ENCODE results near the gene VDR.

The VDR gene

DNA sequence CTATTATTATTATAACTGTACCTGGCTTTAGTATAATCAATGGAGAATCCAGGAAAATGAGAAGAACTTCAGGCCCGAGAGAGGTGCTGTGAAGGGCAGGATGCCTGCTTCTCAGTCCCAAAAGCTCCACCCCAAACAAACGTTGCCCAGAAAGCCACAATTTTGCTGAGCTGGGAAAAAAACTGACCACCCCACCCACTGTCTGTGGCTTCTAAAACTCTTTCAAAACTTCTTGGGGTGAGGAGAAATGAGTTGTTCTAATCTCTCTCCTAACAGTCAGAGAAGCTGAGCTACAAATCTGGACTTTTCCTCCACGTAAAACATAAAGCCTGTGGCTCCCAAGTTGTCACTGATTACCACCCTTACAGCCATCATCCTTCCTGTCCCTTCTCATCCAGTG is 13.4 kb downstream of the VDR start:
- no peak for DNase-seq

GRCh38 chr12:47889040-47889439 is 15.8 kb downstream of the VDR start:
- no peak for DNase-seq

DNA sequence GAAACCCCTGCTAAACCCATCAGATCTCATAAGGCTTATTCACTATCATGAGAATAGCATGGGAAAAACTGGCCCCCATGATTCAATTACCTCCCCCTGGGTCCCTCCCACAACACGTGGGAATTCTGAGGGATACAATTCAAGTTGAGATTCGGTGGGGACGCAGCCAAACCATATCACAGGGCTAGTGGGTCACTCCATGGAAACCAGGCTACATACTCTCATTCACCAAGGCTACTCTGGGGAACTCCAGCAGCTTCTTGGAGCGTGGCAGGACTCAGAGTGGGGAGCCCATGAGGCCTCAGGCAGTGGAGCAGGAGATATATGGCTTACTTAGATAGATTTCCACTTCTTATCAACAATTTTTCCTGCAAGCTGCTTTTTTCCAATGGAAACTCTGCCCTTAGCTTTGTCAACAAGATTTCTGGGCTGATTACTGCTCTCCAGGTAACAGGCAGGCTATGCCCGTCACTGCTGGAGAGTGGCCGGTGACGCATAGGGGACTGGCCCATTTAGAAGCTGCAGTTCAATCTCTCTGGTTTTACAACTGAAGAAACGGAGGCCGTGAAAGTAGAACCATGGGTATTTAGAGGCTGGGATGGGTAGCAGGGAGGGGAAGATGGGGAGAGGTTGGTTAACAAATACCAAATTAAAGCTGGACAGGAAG is 16.5 kb downstream of the VDR start:
- no peak for DNase-seq

GRCh38 chr12:47887529-47887928 is 17.3 kb downstream of the VDR start:
- DNase-seq, result no peak

DNA sequence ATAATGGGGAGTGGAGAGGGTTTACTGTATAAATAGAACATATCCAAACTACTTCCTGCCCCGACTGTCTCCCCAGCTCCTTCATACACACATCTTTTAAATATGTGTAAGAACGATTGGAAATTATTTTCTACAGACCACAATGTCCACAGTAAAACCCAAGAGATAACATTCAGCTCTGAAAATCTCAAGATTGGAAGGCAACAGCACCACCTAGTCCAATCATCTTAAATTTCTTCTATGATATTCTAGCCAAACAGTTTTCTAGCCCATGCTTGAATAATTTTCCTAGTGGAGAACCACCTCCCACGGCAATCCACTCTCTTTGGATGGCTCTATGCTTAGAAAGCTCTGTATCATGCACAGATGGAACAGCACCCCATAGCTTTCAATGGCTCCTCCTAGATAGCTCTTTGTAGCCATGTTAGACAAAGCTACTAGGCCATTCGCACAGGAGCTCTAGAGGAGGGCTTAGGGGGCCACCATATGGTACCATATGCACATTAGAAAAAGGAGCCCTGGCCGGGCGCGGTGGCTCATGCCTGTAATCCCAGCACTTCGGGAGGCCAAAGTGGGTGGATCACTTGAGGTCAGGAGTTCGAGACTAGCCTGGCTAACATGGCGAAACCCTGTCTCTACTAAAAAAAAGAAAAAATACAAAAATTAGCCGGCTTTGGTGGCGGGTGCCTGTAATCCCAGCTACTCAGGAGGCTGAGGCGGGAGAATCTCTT is 18.1 kb downstream of the VDR start:
- DNase-seq, result no peak

DNA sequence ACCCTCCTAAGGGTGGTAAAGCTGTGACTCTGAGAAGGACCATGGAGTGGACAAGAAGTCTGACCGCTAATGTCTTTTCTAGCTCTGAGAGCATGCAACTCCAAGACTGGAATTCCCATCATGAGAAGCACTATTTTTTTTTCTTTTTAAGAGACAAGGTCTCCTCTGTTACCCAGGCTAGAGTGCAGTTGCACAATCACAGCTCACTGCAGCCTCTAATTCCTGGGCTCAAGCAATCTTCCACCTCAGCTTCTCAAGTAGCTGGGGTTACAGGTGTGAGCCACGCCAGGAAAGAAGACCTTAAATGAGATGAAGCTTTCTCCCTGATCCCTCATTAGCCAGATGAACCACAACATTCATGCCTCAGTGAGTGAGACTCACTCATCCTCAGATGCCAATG is 19.2 kb downstream of the VDR start:
- DNase-seq, result no peak

DNA sequence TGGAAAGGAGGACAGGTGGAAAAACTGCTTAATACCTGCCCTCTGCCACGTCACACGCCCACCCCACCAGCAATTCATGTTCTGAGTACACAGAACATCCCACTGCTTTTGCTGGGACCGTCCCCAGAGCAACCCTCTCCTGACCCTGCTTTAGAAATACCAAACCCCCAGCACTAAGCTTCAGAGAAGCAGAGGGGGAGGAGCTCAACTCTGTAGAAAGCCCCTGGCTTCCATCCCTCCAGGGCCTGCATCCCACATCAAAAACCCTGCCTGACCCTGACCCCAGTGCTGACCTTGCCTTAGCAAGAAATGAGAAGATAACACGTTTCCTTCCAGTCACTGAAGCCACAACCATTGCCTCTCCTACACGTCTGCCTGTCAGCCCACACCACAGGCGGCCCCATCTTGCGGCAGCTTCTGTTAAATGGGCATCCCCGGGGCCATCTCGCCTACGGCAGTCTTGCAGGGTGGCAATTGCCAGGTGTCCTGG is 19.7 kb downstream of the VDR start:
- DNase-seq, result no peak

GRCh38 chr12:47884501-47884900 is 20.3 kb downstream of the VDR start:
- no peak for DNase-seq

DNA sequence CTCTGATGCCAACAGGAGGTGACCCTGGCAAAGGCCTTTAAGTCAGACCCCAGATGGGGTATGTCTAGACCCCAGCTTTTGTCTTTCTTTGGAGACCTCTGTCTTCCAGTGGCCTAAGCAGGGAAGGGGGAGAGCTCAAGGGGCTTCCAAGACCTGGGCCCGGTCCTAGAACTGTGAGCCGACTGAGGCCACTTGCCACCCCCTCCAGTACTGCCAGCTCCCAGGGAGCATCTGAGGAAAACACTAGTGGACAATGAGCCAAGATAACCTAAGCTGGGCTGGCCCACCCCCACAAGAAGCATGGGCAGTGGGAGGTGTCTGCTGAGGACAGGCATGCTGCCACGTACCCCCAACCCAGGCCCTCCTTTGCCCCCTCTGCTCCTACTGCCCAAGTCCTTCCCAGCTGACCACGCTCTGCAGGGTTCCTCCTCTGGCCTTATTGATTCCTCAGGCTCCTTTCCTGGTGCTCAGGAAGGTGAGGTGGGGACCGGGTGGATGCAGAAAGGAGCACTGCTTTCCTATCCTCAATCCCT is 21.1 kb downstream of the VDR start:
- no peak for DNase-seq

GRCh38 chr12:47882781-47883546 is 21.8 kb downstream of the VDR start:
- DNase-seq, result no peak

- DNase-seq, result no peak
Observed at GRCh38 chr12:47881826-47882427, 22.9 kb downstream of the VDR start.

GRCh38 chr12:47881051-47881450 is 23.7 kb downstream of the VDR start:
- no peak for DNase-seq

DNA sequence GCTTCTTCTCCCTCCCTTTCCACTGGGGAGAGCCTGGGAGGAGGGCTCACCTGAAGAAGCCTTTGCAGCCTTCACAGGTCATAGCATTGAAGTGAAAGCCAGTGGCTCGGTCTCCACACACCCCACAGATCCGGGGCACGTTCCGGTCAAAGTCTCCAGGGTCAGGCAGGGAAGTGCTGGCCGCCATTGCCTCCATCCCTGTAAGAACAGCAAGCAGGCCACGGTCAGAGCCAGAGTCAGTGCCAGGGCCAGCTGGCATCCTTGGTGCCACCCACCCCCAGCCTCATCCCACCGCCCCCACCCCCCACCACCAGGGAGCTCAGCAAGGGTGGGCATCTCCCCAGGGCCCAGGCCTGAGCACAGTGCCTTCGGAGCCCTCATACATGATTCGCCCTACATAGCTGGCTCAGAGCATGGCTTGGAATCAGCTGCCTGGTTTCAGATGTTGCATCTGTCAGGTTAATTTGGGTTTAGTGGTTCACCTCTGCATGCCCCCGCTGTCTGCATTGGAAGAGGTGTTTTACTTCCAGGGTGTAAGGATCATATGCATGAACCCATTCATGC is 25.8 kb downstream of the VDR start:
- DNase-seq, result no peak

- no peak for DNase-seq
Observed at GRCh38 chr12:47878293-47878917, 26.4 kb downstream of the VDR start.

- no peak for DNase-seq
Observed at GRCh38 chr12:47877081-47877480, 27.7 kb downstream of the VDR start.

DNA sequence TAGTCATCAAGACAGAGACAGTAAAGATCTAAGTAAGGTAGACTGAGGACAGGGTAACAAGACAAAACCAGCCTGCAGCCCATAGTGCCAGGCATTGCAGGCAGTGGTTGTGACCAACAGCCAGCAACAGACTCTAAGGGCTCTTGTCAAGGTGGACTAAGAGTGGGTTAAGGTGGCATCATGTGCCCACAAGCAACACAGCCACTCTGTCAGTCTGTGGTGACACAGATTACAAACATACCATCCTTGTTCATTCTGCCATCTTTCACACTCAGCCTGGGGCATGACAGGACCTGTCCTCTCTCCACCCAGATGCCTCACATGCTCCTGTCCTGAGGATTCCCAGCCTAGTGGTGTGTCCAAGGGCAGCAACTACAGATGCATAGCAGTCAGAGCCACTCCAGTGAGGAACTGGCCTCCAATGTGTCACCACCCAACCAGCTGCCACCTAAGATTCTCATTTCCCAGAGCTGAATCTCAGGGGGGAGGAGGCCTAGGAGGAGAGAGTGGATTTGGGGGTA is 28.3 kb downstream of the VDR start:
- DNase-seq, result no peak

DNA sequence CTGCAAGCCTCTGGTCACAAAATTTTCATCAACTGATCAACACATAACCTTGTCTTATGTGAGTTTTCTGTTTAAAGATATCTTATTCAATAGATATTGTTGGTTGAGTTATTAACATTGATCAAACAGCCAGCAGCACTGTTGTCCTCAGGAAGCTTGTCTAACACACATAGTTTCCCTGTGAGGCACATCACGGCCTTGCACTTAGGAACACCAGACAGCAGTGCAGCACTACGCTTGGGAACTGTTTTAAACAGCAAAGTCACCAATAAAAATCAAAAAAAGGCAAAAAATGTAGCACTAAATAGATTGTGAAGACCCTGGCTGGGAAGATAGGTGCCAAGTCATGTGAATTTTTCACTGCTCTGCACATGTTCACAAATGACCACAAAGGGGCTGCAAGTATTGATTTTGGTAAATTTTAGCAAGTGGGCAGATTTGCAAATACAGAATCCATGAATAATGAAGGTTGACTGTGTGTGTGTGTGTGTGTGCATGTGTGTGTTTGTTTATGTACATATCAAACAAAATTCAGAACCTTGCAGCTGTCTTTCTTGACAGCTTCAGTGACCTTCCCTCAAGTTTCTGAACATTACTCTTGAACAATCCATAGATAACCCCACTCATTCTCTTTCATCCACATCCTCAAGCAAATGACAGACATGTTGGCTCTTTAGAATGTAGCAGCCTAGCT is 28.9 kb downstream of the VDR start:
- DNase-seq, result no peak

DNA sequence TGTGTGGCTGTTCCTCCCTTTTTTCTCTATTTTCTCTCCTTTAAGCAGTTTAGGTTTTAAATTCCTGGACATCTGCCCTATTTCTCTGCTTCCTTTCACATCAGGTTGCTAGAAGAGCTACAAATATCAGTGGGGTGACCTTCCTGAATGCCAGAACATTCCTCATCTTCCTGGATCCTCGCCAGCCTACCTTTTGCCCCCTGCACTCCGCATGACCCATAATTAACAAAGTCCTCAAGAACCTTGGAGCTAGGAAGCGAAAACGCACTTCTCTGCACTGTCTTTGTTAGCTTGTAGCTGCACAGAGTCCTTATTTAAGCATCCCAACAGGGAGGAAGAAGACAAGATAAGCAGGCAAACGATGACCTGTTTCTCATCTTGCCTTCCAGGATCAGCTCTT is 30.5 kb downstream of the VDR start:
- no peak for DNase-seq

- DNase-seq, result no peak
Observed at GRCh38 chr12:47870175-47870781, 34.5 kb downstream of the VDR start.

DNA sequence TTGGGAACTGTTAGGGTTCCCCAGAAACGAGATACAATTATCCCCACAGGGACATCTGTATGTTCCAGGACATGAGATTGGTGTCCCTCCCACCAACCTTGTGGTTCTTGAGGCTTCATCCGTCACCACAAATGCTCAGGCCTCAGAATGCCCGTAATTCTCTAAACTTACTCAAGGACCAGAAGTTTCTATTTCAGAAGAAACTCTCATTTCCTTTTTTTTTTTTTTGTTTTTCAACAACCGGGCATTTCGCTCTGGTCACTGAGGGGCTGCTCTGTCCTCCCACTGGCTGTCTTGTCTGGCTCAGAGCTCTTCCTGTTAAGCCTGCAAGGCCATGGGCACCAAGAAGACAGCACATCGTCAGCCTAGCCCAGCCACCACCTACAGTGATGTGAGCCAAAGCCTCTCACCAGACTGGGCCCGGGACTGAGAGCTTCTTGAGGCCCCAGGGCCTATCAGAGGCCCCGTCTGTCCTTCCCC is 36.2 kb downstream of the VDR start:
- DNase-seq, result no peak

DNA sequence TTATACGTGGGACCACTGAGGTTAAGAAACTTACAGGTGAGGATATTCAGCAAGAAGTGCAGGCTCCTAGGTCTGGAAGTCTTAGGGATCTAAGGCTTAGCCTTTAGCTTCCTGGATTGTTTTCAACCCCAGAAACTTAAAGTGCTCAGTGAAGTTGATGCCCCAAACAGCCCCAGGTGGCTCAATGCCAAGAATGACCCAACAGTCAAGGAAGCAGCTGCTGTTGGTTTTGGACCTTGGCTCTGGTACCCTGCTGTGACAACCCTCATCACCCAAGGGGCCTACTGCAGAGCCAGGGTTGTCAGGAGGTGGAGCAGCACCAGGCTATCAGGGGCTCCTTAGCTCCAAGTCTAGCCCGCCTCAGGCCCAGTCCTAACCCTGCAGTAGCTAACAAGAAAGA is 36.8 kb downstream of the VDR start:
- no peak for DNase-seq
